SK-N-SH (cell line): ENCODE data around the gene GPR55. TPM values are rescaled to one million over a fixed set of nuclear protein-coding genes. Genes with fewer than 3 reads are reported as not detected.

Experiments used
- CTCF ChIA-PET: fragments of 300-600, 350-600 bp; formaldehyde crosslinking; extraction: SDS; loops from one replicate; lab custom pipeline; 2021; lab: Yijun Ruan, JAX
- POLR2A ChIA-PET: fragments of 350-600 bp; sonication (Branson Sonifier 250); formaldehyde crosslinking; extraction: SDS; loops from one replicate; lab custom pipeline; 2020; ENCODE audit warnings: antibody characterized with exemption, inconsistent platforms; lab: Yijun Ruan, JAX
- DNase-seq: peaks from one replicate; pipeline ENCODE4 v3.0.0; 2012
- H2AFZ ChIP-seq: fragments of 200-600 bp; sonication (generic); 2 replicates; pipeline ENCODE4 v1.8.1; 2016; ENCODE audit warnings: antibody characterized with exemption, mild to moderate bottlenecking, low read depth
- H3F3A ChIP-seq: fragments of 200-600 bp; sonication (generic); replicated peaks from 2 replicates; pipeline ENCODE3; 2016; ENCODE audit warnings: antibody characterized with exemption, mild to moderate bottlenecking; ENCODE audit not compliant: insufficient read depth
- H3K27ac ChIP-seq, 2 experiments: fragments of 200-500 bp in 1 of 2; fragments of 200-600 bp in 1 of 2; sonication (Bioruptor generic) in 1 of 2; sonication (generic), shearing (Covaris generic) in 1 of 2; 2 replicates each; pipeline versions ENCODE4 v1.5.1 to v1.6.1; 2014 to 2016; ENCODE audit warnings: low read depth in 2 of 2, inconsistent platforms in 1 of 2, low read length in 1 of 2, mild to moderate bottlenecking in 1 of 2, mixed read lengths in 1 of 2
- H3K27me3 ChIP-seq: fragments of 200-600 bp; sonication (generic), shearing (Covaris generic); 2 replicates; pipeline ENCODE4 v1.6.1; 2016; ENCODE audit warnings: mixed run types; ENCODE audit not compliant: insufficient read depth
- H3K36me3 ChIP-seq, 2 experiments: fragments of 200-500 bp in 1 of 2; fragments of 200-600 bp in 1 of 2; sonication (Bioruptor generic) in 1 of 2; sonication (generic) in 1 of 2; replicated peaks in 1 of 2; 2 replicates each; pipeline versions ENCODE3 to v1.5.1; 2014 to 2016; ENCODE audit warnings: low read length in 1 of 2, mild to moderate bottlenecking in 1 of 2; ENCODE audit not compliant: insufficient read depth in 2 of 2, control insufficient read depth in 1 of 2
- H3K4me1 ChIP-seq, 2 experiments: fragments of 200-500 bp in 1 of 2; fragments of 200-600 bp in 1 of 2; sonication (Bioruptor generic) in 1 of 2; sonication (generic), shearing (Covaris generic) in 1 of 2; 2 replicates each; pipeline versions ENCODE4 v1.5.1 to v1.6.1; 2014 to 2016; ENCODE audit warnings: low read depth in 1 of 2, low read length in 1 of 2, mixed run types in 1 of 2; ENCODE audit not compliant: insufficient read depth in 2 of 2, control insufficient read depth in 1 of 2
- H3K4me2 ChIP-seq: fragments of 200-600 bp; sonication (generic), shearing (Covaris generic); 2 replicates; pipeline ENCODE4 v1.6.1; 2017; ENCODE audit warnings: mixed run types
- H3K4me3 ChIP-seq, 2 experiments: fragments of 200-500 bp in 1 of 2; fragments of 200-600 bp in 1 of 2; sonication (Bioruptor generic) in 1 of 2; sonication (generic), shearing (Covaris generic) in 1 of 2; 2 replicates each; pipeline versions ENCODE4 v1.5.1 to v1.8.1; 2014 to 2016; ENCODE audit warnings: low read depth in 2 of 2, inconsistent platforms in 1 of 2, low read length in 1 of 2, mild to moderate bottlenecking in 1 of 2, mixed read lengths in 1 of 2, moderate library complexity in 1 of 2
- H3K79me2 ChIP-seq: fragments of 200-600 bp; sonication (generic); 2 replicates; pipeline ENCODE4 v1.8.1; 2017; ENCODE audit warnings: mild to moderate bottlenecking; ENCODE audit not compliant: insufficient read depth
- H3K9ac ChIP-seq: fragments of 200-600 bp; sonication (generic); 2 replicates; pipeline ENCODE4 v1.6.1; 2017; ENCODE audit warnings: mixed run types
- H3K9me2 ChIP-seq: fragments of 200-600 bp; sonication (generic); 2 replicates; pipeline ENCODE4 v1.6.1; 2017; ENCODE audit warnings: mixed run types
- H3K9me3 ChIP-seq: fragments of 200-600 bp; sonication (generic); 2 replicates; pipeline ENCODE4 v1.6.1; 2017; ENCODE audit warnings: mixed run types, mild to moderate bottlenecking, moderate library complexity
- H4K20me1 ChIP-seq: fragments of 200-600 bp; sonication (generic); 2 replicates; pipeline ENCODE4 v1.6.1; 2017; ENCODE audit warnings: mild to moderate bottlenecking, mixed run types; ENCODE audit not compliant: insufficient read depth
- ELF1 ChIP-seq: IDR thresholded peaks from 2 replicates; pipeline ENCODE4 v1.4.0; 2012
- FOSL2 ChIP-seq: IDR thresholded peaks from 2 replicates; pipeline ENCODE4 v1.4.0; 2012; ENCODE audit warnings: low read depth, mild to moderate bottlenecking, moderate library complexity, borderline replicate concordance
- FOXJ3 ChIP-seq: sonication (generic); formaldehyde crosslinking; IDR thresholded peaks from 2 replicates; pipeline ENCODE4 v1.5.1; 2020; ENCODE audit warnings: mild to moderate bottlenecking, missing genetic modification reagents
- FOXM1 ChIP-seq: IDR thresholded peaks from 2 replicates; pipeline ENCODE4 v1.4.0; 2012; ENCODE audit warnings: low read depth, mild to moderate bottlenecking
- GATA2 ChIP-seq: sonication (generic); formaldehyde crosslinking; IDR thresholded peaks from 2 replicates; pipeline ENCODE4 v1.5.0; 2020; ENCODE audit warnings: mild to moderate bottlenecking, missing genetic modification reagents
- MXI1 ChIP-seq: IDR thresholded peaks from 2 replicates; pipeline ENCODE4 v1.6.1; 2012; ENCODE audit warnings: mild to moderate bottlenecking, low read depth, low read length, improper control_type of control experiment
- POLR2AphosphoS5 ChIP-seq: IDR thresholded peaks from 2 replicates; pipeline ENCODE4 v1.6.1; 2012; ENCODE audit warnings: low read depth, low read length
- RCOR1 ChIP-seq: fragments of 150-350 bp; IDR thresholded peaks from 2 replicates; pipeline ENCODE4 v1.6.1; 2017; ENCODE audit warnings: antibody characterized with exemption, low read length
- RFX5 ChIP-seq: IDR thresholded peaks from 2 replicates; pipeline ENCODE4 v1.6.1; 2012; ENCODE audit warnings: mild to moderate bottlenecking, improper control_type of control experiment, low read length
- SIN3A ChIP-seq: IDR thresholded peaks from 2 replicates; pipeline ENCODE4 v1.6.1; 2012; ENCODE audit warnings: low read depth, mild to moderate bottlenecking, low read length, moderate library complexity, borderline replicate concordance
- TAF1 ChIP-seq: IDR thresholded peaks from 2 replicates; pipeline ENCODE4 v1.6.1; 2012; ENCODE audit warnings: low read depth, mild to moderate bottlenecking, low read length, moderate library complexity, borderline replicate concordance
- TCF12 ChIP-seq: IDR thresholded peaks from 2 replicates; pipeline ENCODE4 v1.4.0; 2012
- WGBS: methylation state at CpG from one replicate; pipeline ENCODE4 v1.1.6; 2017; ENCODE audit warnings: low lambda C conversion rate; 5-methylcytosine and 5-hydroxymethylcytosine counted together
- polyA plus RNA-seq, 3 experiments: library from polyadenylated mRNA; depleted of rRNA; stranded (reverse); fragments of >200 nt; gene quantifications; 2 replicates each; pipeline ENCODE4 v1.2.3, GENCODE V29; 2012
- TF ChIP-seq, protein P1 (sequence below): IDR thresholded peaks from 2 replicates; pipeline ENCODE4 v1.4.0; 2012; ENCODE audit warnings: low read depth, borderline replicate concordance
- TF ChIP-seq, protein P2 (sequence below): IDR thresholded peaks from 2 replicates; pipeline ENCODE4; 2012

The GPR55 gene
- polyA plus RNA-seq, 1 of the 3 experiments (the other 2 are of a cell fraction) = not detected

DNA sequence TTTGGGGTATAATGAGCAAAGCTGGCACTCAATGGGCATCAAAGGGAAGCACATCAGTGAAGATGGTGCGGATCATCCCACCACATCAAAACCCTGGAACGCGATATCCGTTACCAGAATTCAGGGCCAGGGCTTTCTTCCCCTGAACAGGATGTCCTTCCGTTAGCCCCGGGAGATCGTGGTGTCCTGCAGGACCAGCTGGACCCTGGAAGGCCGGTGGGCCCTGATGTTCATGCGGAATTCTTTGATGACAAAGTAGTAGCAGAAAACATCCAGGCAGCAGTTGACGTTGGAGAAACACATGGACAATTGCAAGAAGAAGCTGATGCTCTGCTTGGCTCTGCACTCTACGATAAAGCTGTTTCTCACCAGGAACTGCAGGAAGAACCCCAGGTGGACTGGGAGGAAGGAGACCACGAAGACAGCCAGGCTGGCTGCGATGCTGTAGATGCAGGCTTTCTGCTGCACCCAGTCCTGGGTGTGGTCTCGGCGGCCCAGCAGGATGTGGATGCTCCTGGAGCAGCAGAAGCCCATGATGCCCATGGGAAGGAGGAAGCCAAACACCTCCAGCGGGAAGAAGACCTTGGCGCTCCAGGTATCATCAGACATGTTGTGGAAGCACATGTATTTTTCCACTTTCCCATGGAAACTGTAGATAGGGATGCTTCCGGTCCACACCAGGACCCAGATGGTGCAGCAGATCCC is 15.0 kb downstream of the GPR55 start:
- Histone ChIP-seq H3K27me3 (peaks cover 8% of the 10 kb centered on the region; the same call in 1 of the 2 replicates), H3K4me1 (no peaks in the 10 kb centered on the region; a peak in 1 of 4 replicates), H3K4me3 (no peak overlapping the region), H3K4me2 (no peak overlapping the region), H2AFZ (no peak overlapping the region), H3K27ac (no peak overlapping the region), H3K79me2 (no peaks in the 10 kb centered on the region), H3K36me3 (no peaks in the 10 kb centered on the region), H3K9ac (no peak overlapping the region), H4K20me1 (no peaks in the 10 kb centered on the region), H3K9me3 (no peaks in the 10 kb centered on the region), H3F3A (no peaks in the 10 kb centered on the region), H3K9me2 (no peaks in the 10 kb centered on the region)
- DNase-seq = no peak
- ChIA-PET POLR2A (no interaction called here), CTCF (interaction anchor here (1.2 to 1.7 kb wide), 3 partner anchors 38 to 86 kb away, joined by 3 to 5 read pairs (median 4); no protein-coding TSS in a partner anchor)
- WGBS = 82% methylated on average over 17 of the region's 18 CpGs
- TF ChIP-seq FOSL2 = no peak
- TF ChIP-seq RFX5 = no peak
- no peak for TF ChIP-seq FOXM1
- TF ChIP-seq, protein P1, sequence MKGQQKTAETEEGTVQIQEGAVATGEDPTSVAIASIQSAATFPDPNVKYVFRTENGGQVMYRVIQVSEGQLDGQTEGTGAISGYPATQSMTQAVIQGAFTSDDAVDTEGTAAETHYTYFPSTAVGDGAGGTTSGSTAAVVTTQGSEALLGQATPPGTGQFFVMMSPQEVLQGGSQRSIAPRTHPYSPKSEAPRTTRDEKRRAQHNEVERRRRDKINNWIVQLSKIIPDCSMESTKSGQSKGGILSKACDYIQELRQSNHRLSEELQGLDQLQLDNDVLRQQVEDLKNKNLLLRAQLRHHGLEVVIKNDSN = no peak
- TF ChIP-seq POLR2AphosphoS5 = no peak
- no peak for TF ChIP-seq GATA2
- no peak for TF ChIP-seq TCF12
- no peak for TF ChIP-seq FOXJ3 (CRISPR knock-in tag)
- TF ChIP-seq TAF1 = no peak
- TF ChIP-seq, protein P2, sequence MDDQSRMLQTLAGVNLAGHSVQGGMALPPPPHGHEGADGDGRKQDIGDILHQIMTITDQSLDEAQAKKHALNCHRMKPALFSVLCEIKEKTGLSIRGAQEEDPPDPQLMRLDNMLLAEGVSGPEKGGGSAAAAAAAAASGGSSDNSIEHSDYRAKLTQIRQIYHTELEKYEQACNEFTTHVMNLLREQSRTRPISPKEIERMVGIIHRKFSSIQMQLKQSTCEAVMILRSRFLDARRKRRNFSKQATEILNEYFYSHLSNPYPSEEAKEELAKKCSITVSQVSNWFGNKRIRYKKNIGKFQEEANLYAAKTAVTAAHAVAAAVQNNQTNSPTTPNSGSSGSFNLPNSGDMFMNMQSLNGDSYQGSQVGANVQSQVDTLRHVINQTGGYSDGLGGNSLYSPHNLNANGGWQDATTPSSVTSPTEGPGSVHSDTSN = no peak
- no peak for TF ChIP-seq SIN3A
- TF ChIP-seq MXI1 = no peak
- no peak for TF ChIP-seq RCOR1

DNA sequence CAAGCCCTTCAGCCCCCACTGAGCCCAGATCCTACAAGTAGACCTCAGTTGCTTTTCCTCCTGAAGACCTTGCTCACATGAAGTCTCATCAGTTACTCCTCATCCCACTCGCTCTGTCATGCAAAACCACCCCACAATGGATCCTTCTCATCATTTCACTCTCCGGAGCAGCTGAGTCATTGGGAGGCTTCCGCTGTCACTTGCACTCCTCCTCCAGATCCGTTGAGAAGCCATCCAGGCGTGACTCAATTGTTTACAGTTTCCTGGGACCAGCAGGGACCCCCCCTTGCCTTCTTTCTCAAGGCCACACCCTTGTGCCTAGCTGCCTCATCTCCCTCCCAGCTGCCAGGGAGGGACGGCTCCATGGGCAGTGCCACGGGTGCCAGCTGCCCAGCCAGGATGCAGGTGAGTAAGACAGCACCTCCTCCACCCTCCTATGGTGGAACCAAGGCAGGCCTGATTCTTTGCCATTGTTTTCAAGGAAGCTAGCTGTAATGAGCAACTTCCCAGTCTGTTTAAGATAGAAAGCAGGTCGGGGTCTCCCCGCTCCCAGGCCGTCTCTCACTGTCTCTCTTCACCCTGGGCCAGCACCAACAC is 16.3 kb downstream of the GPR55 start:
- Histone ChIP-seq H3K79me2 (no peaks in the 10 kb centered on the region), H3K27me3 (peaks cover 2% of the 10 kb centered on the region; the same call in 1 of the 2 replicates), H3K4me2 (peak overlapping the region; percentile 19; the same call in 1 of the 2 replicates), H2AFZ (no peak overlapping the region), H3K9me3 (no peaks in the 10 kb centered on the region), H3K36me3 (no peaks in the 10 kb centered on the region), H3K4me3 (no peak overlapping the region), H3K4me1 (no peaks in the 10 kb centered on the region; a peak in 1 of 4 replicates), H3K27ac (no peak overlapping the region), H3F3A (no peaks in the 10 kb centered on the region), H4K20me1 (no peaks in the 10 kb centered on the region), H3K9ac (no peak overlapping the region), H3K9me2 (no peaks in the 10 kb centered on the region)
- TF ChIP-seq FOSL2 (peak; percentile 52; the same call in 1 of the 2 replicates), TCF12 (peak; percentile 9; the same call in 1 of the 2 replicates), ELF1 (no peak)
- ChIA-PET POLR2A (no interaction called here), CTCF (interaction anchor here (1.1 to 5.1 kb wide), 2 partner anchors 79 to 84 kb away, joined by 4 to 17 read pairs; no protein-coding TSS in a partner anchor)
- DNase-seq = no peak
- WGBS = 53% methylated on average over 9 of the region's 10 CpGs
